Heart left ventricle (tissue), 16 donors: ENCODE data around the gene ZMAT5. TPM values are rescaled to one million over a fixed set of nuclear protein-coding genes. Genes with fewer than 3 reads are reported as not detected.

Experiments used
- ATAC-seq, 4 donors: fragments of 200-7000 bp; cut with Tn5 transposase; one replicate each; pipeline ENCODE4 v1.9.1; 2020 to 2022; ENCODE audit warnings: moderate library complexity in 4 of 4, mild to moderate bottlenecking in 3 of 4, moderate number of reproducible peaks in 1 of 4
- DNase-seq, 5 donors: peaks; one replicate each; pipeline ENCODE4 v3.0.0-alpha.2; 2020
- H3K27ac ChIP-seq, 12 donors: fragments of 200-600 bp; sonication (generic) in 4 of 12; one replicate each; pipeline versions ENCODE4 v1.5.0 to v1.8.0; 2016 to 2022; ENCODE audit warnings: mild to moderate bottlenecking in 2 of 12
- H3K27me3 ChIP-seq, 9 donors: fragments of 200-600 bp; sonication (generic) in 2 of 9; one replicate each; pipeline versions ENCODE4 v1.5.1 to v1.8.0; 2016 to 2022; ENCODE audit warnings: mild to moderate bottlenecking in 3 of 9
- H3K36me3 ChIP-seq, 9 donors: fragments of 200-600 bp; sonication (generic) in 2 of 9; one replicate each; pipeline versions ENCODE4 v1.5.0 to v1.8.0; 2018 to 2022; ENCODE audit warnings: mild to moderate bottlenecking in 2 of 9
- H3K4me1 ChIP-seq, 12 donors: fragments of 200-600 bp; sonication (generic) in 4 of 12; one replicate each; pipeline versions ENCODE4 v1.5.0 to v1.8.0; 2016 to 2022; ENCODE audit warnings: mild to moderate bottlenecking in 3 of 12
- H3K4me3 ChIP-seq, 12 donors: fragments of 200-600 bp; sonication (generic) in 4 of 12; one replicate each; pipeline versions ENCODE4 v1.5.0 to v1.8.0; 2017 to 2022; ENCODE audit warnings: mild to moderate bottlenecking in 9 of 12, moderate library complexity in 4 of 12
- H3K9me3 ChIP-seq, 12 donors: fragments of 200-600 bp; sonication (generic) in 4 of 12; one replicate each; pipeline versions ENCODE4 v1.5.0 to v1.8.0; 2016 to 2022; ENCODE audit warnings: mild to moderate bottlenecking in 1 of 12
- POLR2A ChIP-seq, 2 donors: fragments of 450-650 bp; IDR thresholded peaks; one replicate each; pipeline ENCODE4 v1.6.1; 2017; ENCODE audit warnings: antibody characterized with exemption in 2 of 2, mild to moderate bottlenecking in 2 of 2, moderate library complexity in 2 of 2
- WGBS, 4 donors: extraction: QIAGEN DNeasy Blood & Tissue Kit in 2 of 4; methylation state at CpG; one replicate each; pipeline versions ENCODE4 v1.1.5 to v1.1.7; 2013 to 2018; 5-methylcytosine and 5-hydroxymethylcytosine counted together
- intact Hi-C, 10 donors: fragments of 100-400 bp; cut with DNase I; formaldehyde crosslinking; loops; one replicate each; pipeline versions ENCODE4 v1.11.1 to v1.14.2; 2022
- polyA plus RNA-seq, 2 donors: library from polyadenylated mRNA; stranded (reverse); fragments of 200-250 nt; gene quantifications; one replicate each; pipeline ENCODE4 v1.2.3, GENCODE V29; 2013
- total RNA-seq, 9 donors: library from RNA; depleted of rRNA in 2 of 9; stranded (reverse); fragments of >200 nt in 2 of 9; fragmentation: NEBNext Ultra II Directional in 3 of 9; extraction: Animal tissue kit (Norgen Biotek cat#: 25700) in 3 of 9; gene quantifications; one replicate each; pipeline versions ENCODE4 v1.1.0 to v1.2.4, GENCODE V29; 2016 to 2023
- TF ChIP-seq, protein P1 (sequence below), 12 donors: fragments of 200-600 bp; sonication (generic) in 4 of 12; IDR thresholded peaks; one replicate each; pipeline versions ENCODE4 v1.5.0 to v1.8.0; 2018 to 2022; ENCODE audit warnings: antibody characterized with exemption in 12 of 12, mild to moderate bottlenecking in 5 of 12
- donor health status: ischemic (EF 13 %, LVEDD 7.1; RV severe dilation, severe dysfunction).
- donor health status: healthy with polysubstance abuse.
- donor health status: DM: no; HTN: yes; CAD: no.
- donor health status: DM: no; HTN: no; CAD: no.
- donor health status: ischemic (EF 25% LVEDD 6.9; RV normal size, moderate dysfunction).
- donor health status: ischemic (EF 25% LVEDD 5.7; RV mildly dilated, moderate dysfunction).
- donor health status: healthy.
- donor health status: DM: yes; HTN: yes; CAD: no.
- donor health status: ischemic (EF 35%, LVEDD 5.7; RV mildly dilated, moderate dysfunction).
- donor health status: nonischemic (EF 11% LVEDD 7.7; RV severe dilation, severe dysfunction).
- donor health status: DM: yes; HTN: yes; CAD: no.
- donor health status: PGD.
- donor health status: ischemic (EF 29% LVEDD 5.4; RV normal size, mild dysfunction).
- donor health status: nonischemic (EF 23%, LVEDD 6.1; RV moderate dilation, normal function).

ZMAT5 gene
- total and polyA plus RNA-seq, 11 donors = 19.4 to 37.2 (median 22.7) TPM

DNA sequence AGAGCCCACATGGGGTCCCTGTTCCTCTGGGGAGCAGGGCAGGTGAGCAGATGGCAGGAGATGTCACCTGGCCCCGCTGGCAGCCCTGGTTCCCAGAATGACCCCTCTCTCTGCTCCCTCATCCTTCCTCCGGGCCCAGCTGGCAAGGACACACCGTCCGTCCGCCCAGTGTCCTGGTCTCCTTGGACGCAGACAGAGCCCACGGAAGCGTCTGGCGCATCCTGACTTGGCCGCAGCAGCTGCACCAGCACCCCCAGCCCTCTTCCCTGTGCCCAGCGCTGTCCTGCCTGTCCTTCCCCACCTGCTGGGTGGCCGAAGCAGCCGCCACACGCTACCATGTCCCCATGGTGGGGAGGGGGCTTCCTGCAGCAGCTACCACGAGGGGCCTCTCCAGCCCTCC, 56.6 kb downstream of the ZMAT5 start:
- H3K4me1 ChIP-seq = peaks cover 0 to 10% (median 0%) of the 10 kb centered on the region in 12 donors
- ATAC-seq (no peak), DNase-seq (no peak)
- 52 to 74% (median 72%) methylated on average over 5 to 15 of the region's 15 CpGs for WGBS, 4 donors
- no peaks in the 10 kb centered on the region for H3K36me3 ChIP-seq
- TF ChIP-seq POLR2A (IDR thresholded peaks at IDR 0.05) = no peak
- TF ChIP-seq, protein P1, sequence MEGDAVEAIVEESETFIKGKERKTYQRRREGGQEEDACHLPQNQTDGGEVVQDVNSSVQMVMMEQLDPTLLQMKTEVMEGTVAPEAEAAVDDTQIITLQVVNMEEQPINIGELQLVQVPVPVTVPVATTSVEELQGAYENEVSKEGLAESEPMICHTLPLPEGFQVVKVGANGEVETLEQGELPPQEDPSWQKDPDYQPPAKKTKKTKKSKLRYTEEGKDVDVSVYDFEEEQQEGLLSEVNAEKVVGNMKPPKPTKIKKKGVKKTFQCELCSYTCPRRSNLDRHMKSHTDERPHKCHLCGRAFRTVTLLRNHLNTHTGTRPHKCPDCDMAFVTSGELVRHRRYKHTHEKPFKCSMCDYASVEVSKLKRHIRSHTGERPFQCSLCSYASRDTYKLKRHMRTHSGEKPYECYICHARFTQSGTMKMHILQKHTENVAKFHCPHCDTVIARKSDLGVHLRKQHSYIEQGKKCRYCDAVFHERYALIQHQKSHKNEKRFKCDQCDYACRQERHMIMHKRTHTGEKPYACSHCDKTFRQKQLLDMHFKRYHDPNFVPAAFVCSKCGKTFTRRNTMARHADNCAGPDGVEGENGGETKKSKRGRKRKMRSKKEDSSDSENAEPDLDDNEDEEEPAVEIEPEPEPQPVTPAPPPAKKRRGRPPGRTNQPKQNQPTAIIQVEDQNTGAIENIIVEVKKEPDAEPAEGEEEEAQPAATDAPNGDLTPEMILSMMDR (IDR thresholded peaks at IDR 0.05) = no peak
- intact Hi-C loops = no loop called here
- peaks cover 0 to 39% (median under 1%) of the 10 kb centered on the region in 9 donors for H3K27me3 ChIP-seq
- H3K27ac ChIP-seq = no peak overlapping the region
- no peaks in the 10 kb centered on the region for H3K9me3 ChIP-seq
- H3K4me3 ChIP-seq = no peak overlapping the region

DNA sequence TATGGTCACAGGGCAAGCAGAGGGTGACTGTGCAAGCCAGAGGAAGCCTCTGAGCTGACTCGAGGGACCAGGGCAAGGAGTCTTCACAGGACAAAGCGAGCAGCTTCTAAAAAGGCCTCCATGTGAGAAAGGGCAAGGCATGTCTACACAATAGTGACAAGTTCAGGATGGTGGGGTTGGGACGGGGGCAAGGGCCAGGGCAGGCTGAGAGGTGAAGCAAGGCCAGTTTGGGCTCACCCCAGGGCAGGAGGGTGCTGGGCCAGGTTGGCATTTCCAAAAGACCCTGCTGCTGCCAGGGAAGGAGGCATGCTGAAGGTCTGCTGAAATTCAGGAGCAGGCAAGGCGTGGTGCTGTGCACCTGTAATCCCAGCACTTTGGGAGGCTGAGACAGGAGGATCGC, 59.3 kb downstream of the ZMAT5 start:
- intact Hi-C loops = loop anchor here in 1 of 10 donors (10.0 kb wide), 1 partner anchor 377 kb away; the partner anchor contains the start of gene HORMAD2
- TF ChIP-seq POLR2A (IDR thresholded peaks at IDR 0.05) = no peak
- TF ChIP-seq, protein P1 (IDR thresholded peaks at IDR 0.05) = no peak
- Histone ChIP-seq H3K27me3 (peaks cover 0 to 51% (median 10%) of the 10 kb centered on the region in 9 donors), H3K4me3 (no peak overlapping the region), H3K9me3 (no peaks in the 10 kb centered on the region), H3K36me3 (no peaks in the 10 kb centered on the region), H3K4me1 (peaks cover 0 to 25% (median 3%) of the 10 kb centered on the region in 12 donors), H3K27ac (no peak overlapping the region)
- no peak for ATAC-seq
- no peak for DNase-seq
- 86 to 95% (median 90%) methylated on average over 5 of the region's 5 CpGs for WGBS, 4 donors

DNA sequence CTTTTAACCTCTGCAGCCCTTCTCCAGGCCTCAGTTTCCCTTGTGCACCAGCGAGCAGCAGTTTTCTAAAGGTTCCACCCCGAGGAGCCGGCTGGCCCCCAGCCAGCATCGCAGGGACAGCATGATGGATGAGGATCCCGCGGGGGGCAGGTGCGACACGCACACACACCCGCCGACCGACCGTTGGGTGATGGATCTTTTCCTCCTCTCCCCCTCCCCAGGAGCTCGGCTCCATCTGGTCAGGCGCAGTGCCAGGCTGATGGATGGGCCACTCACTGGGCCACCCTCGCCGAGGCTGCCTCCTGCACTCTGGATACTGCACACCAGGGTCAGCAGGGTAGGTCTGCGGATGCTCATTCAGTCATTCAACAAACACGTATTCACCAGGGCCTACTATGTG, 59.8 kb downstream of the ZMAT5 start:
- Histone ChIP-seq H3K36me3 (no peaks in the 10 kb centered on the region), H3K9me3 (no peaks in the 10 kb centered on the region), H3K27ac (no peak overlapping the region), H3K27me3 (peaks cover 0 to 51% (median 10%) of the 10 kb centered on the region in 9 donors), H3K4me1 (peaks cover 0 to 28% (median 6%) of the 10 kb centered on the region in 12 donors), H3K4me3 (no peak overlapping the region)
- intact Hi-C loops = loop anchor here in 1 of 10 donors (10.0 kb wide), 1 partner anchor 378 kb away; the partner anchor contains the start of gene HORMAD2
- TF ChIP-seq, protein P1 (IDR thresholded peaks at IDR 0.05) = no peak
- TF ChIP-seq POLR2A (IDR thresholded peaks at IDR 0.05) = no peak
- WGBS, 4 donors = 43 to 68% (median 60%) methylated on average over 17 to 18 of the region's 18 CpGs
- ATAC-seq (no peak), DNase-seq (no peak)

- ATAC-seq = no peak
- no peak for DNase-seq
- intact Hi-C loops = loop anchor here in 1 of 10 donors (10.0 kb wide), 1 partner anchor 378 kb away; the partner anchor contains the start of gene HORMAD2
- no peaks in the 10 kb centered on the region for H3K9me3 ChIP-seq
- 27 to 47% (median 35%) methylated on average over 9 of the region's 9 CpGs for WGBS, 4 donors
- H3K27ac ChIP-seq = no peak overlapping the region
- peaks cover 0 to 33% (median 7%) of the 10 kb centered on the region in 12 donors for H3K4me1 ChIP-seq
- H3K4me3 ChIP-seq = no peak overlapping the region
- TF ChIP-seq, protein P1 (IDR thresholded peaks at IDR 0.05) = no peak
- TF ChIP-seq POLR2A (IDR thresholded peaks at IDR 0.05) = no peak
- no peaks in the 10 kb centered on the region for H3K36me3 ChIP-seq
- H3K27me3 ChIP-seq = peaks cover 0 to 51% (median 10%) of the 10 kb centered on the region in 9 donors
Measured at GRCh38 chr22:29706486-29706885, 60.3 kb downstream of the ZMAT5 start.
